CD4-positive, alpha-beta T cell treated with Interleukin-1 beta for 1 hour (primary cell): ENCODE data around the gene ADRB1.
A peak's percentile ranks its signal among the peaks of the same experiment; 100 is the strongest.

Experiments used
- DNase-seq, 2 donors: peaks; one replicate each; pipeline ENCODE4 v3.0.0-alpha.2; 2020 to 2022

ADRB1 gene

GRCh38 chr10:114057855-114058254, 14.2 kb downstream of the ADRB1 start:
- no peak for DNase-seq

- no peak for DNase-seq
These were observed 14.6 kb downstream of the ADRB1 start for GRCh38 chr10:114058297-114058696.

- DNase-seq: no peak
These were observed 15.9 kb downstream of the ADRB1 start for GRCh38 chr10:114059561-114059960.

GRCh38 chr10:114060456-114060855, 16.8 kb downstream of the ADRB1 start:
- DNase-seq: no peak

- no peak for DNase-seq
These were observed 17.5 kb downstream of the ADRB1 start for GRCh38 chr10:114061148-114061547.

GRCh38 chr10:114061789-114062188, 18.1 kb downstream of the ADRB1 start:
- peak in 1 of 2 donors; percentile 27 for DNase-seq

- no peak for DNase-seq
These were observed 20.7 kb downstream of the ADRB1 start for GRCh38 chr10:114064151-114065048.

- DNase-seq: no peak
These were observed 21.4 kb downstream of the ADRB1 start for GRCh38 chr10:114065049-114065435.

- DNase-seq: no peak
These were observed 24.5 kb downstream of the ADRB1 start for GRCh38 chr10:114068054-114068707.

GRCh38 chr10:114070710-114071109, 27.0 kb downstream of the ADRB1 start:
- no peak for DNase-seq

GRCh38 chr10:114071178-114071577, 27.5 kb downstream of the ADRB1 start:
- DNase-seq: no peak

- DNase-seq: peak; percentile 12 to 24
These were observed 29.9 kb downstream of the ADRB1 start for GRCh38 chr10:114073395-114074186.

- no peak for DNase-seq
These were observed 31.4 kb downstream of the ADRB1 start for GRCh38 chr10:114075093-114075492.

- DNase-seq: no peak
These were observed 33.7 kb downstream of the ADRB1 start for GRCh38 chr10:114077347-114077746.

- no peak for DNase-seq
These were observed 34.2 kb downstream of the ADRB1 start for GRCh38 chr10:114077815-114078219.

GRCh38 chr10:114078346-114078745, 34.7 kb downstream of the ADRB1 start:
- DNase-seq: no peak

GRCh38 chr10:114079421-114079820, 35.8 kb downstream of the ADRB1 start:
- DNase-seq: no peak

- DNase-seq: no peak
These were observed 38.4 kb downstream of the ADRB1 start for GRCh38 chr10:114081911-114082583.

- no peak for DNase-seq
These were observed 39.4 kb downstream of the ADRB1 start for GRCh38 chr10:114083040-114083439.

GRCh38 chr10:114084215-114084614, 40.5 kb downstream of the ADRB1 start:
- DNase-seq: no peak

GRCh38 chr10:114087255-114087654, 43.6 kb downstream of the ADRB1 start:
- DNase-seq: no peak

GRCh38 chr10:114087655-114088054, 44.0 kb downstream of the ADRB1 start:
- no peak for DNase-seq

GRCh38 chr10:114094795-114095194, 51.1 kb downstream of the ADRB1 start:
- DNase-seq: no peak
